ENCODE data around the gene TRABD2A. TPM values are rescaled to one million over a fixed set of nuclear protein-coding genes. Genes with fewer than 3 reads are reported as not detected.
A peak's percentile ranks its signal among the peaks of the same experiment; 100 is the strongest.
"Not testable (repeated sequence)": the region's sequence is repeated elsewhere in the genome, so short reads cannot be mapped to it uniquely, and the experiment has no call there.

The TRABD2A gene
- polyA plus RNA-seq, 3 donors, result 0.30 to 0.51 (median 0.46) TPM

- no peak for DNase-seq (ENCODE audit: low read depth in 3 of 3, low spot score in 2 of 3)
Measured at GRCh38 chr2:84882414-84882738, 1.5 kb upstream of the TRABD2A start.

DNA sequence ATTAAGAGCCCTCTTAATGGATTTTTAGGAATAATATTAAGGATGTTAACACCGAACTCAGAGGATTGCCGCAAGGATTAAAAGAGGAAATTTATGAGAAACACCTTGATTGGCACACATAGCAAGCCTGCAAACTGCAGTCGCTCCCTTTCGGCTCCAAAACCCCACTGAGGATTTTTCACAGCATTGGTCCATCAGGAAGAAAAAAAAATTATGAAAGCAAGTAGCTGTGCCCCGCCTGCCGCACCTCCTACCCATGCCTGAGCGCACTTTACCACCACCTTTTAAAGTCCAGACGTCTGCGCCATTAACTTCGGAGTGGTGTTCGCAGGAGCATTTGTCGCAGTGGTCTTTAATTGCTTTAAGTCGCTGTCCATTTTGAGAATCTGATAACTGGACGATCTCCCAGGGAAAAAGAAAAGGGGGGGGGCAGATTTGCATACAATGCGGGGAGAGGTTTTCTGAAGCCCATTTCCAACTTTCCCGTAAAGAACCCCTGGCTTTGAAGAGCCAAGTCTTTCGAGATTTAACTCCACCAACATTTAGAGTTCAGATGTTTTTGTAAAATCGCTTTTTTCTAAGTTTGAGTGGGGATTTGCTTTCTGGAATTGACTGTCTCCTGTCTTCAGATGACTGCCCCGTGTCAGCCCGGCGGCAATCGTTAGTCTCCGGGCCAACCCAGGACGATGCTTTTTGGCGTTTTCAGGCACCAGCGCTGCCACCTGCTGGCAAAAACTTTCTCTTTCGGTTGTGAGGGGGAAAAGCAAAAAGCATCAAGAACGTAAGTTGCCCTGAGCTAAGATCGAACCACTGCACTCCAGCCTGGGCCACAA, 913 bp upstream of the TRABD2A start:
- peak in 1 of 3 donors; percentile 76 for DNase-seq (ENCODE audit: low read depth in 3 of 3, low spot score in 2 of 3)

- DNase-seq (ENCODE audit: low read depth in 3 of 3, low spot score in 2 of 3), result no peak
Measured at GRCh38 chr2:84880395-84880644, 564 bp downstream of the TRABD2A start.

GRCh38 chr2:84879584-84880394, 1.1 kb downstream of the TRABD2A start:
- no peak for DNase-seq (ENCODE audit: low read depth in 3 of 3, low spot score in 2 of 3)

DNA sequence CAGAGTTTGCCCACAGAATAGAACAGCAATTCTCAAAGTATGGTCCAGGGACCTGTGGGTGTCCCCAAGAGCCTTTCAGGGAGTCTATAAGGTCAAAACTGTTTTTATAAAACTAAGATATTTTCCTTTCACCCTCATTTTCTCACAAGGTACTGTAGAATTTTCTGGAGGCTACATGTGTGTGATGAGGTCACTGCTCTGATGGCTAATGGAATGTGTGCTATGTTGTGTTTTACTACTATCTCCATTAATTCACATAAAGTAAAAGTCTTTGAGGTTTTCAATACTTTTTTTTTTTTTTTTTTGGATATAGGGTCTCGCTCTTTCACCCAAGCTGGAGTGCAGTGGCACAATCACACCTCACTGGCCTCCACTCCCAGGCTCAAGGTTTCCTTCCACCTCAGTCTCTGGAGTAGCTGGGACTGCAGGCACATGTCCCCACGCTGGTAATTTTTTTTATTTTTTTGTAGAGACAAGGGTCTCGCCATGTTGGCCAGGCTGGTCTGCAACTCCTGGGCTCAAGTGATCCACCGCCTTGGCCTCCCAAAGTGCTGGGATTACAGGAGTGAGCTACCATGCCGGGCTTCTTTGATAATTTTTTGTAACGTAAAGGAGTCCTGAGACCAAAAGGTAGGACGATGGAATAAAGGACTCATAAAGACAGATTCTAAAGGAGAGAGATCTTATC, 1.8 kb downstream of the TRABD2A start:
- DNase-seq (ENCODE audit: low read depth in 3 of 3, low spot score in 2 of 3), result no peak

DNA sequence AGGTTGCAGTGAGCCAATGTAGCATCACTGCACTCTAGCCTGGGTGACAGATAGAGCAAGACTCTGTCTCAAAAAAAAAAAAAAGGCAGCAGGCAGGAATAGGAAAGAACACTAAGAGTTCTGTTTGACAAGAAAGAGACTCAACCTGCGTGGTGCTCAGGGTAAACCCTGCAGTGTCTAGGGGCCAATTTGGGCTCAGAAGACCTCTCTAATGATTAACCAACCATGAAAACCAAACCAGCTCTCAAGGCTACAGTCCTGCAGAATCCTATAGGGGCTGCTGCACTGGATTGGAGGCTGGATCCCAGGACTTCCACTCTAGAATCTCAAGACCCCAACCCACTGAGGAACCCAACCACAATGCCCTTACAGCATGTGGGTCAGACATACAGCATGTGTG, 2.4 kb downstream of the TRABD2A start:
- no peak for DNase-seq (ENCODE audit: low read depth in 3 of 3, low spot score in 2 of 3)

DNA sequence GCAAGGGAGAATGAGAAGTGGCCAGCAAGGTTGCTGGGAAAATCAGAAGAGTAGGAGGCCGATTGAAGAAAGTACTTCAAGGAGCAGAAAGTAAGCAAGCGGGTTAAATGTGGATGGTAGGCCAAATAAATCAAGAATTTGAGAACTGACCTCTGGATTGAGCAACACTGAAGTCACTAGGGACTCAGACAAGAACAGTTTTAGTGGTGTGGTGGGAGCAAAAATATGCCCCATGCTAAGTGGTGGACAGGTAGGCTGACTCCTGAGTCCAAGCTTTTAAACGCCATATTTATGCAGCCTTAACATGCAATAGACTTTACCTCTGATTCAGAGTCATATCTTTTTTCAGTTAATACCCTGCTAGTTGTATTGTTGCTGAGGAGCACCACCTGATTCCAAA, 4.5 kb downstream of the TRABD2A start:
- DNase-seq (ENCODE audit: low read depth in 3 of 3, low spot score in 2 of 3), result no peak

GRCh38 chr2:84875619-84876018, 5.3 kb downstream of the TRABD2A start:
- not testable (repeated sequence) for DNase-seq (ENCODE audit: low read depth in 3 of 3, low spot score in 2 of 3)

DNA sequence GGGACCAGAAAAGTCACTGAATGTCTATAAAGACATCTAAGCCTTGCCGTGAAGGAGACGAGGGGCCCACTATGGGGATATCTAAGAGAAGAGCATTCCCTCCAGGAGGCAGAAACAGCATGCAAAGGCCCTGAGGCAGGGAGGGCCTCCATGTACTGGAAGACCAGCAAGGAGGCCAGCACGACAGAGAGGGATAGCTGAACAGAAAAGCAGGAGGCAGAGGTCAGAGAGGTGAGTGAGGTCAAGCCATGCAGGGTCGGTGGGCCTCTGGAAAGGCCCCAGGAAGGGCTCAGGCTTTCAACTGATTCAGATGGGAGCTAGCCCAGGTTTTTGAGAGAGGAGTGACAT, 5.7 kb downstream of the TRABD2A start:
- DNase-seq (ENCODE audit: low read depth in 3 of 3, low spot score in 2 of 3), result no peak

DNA sequence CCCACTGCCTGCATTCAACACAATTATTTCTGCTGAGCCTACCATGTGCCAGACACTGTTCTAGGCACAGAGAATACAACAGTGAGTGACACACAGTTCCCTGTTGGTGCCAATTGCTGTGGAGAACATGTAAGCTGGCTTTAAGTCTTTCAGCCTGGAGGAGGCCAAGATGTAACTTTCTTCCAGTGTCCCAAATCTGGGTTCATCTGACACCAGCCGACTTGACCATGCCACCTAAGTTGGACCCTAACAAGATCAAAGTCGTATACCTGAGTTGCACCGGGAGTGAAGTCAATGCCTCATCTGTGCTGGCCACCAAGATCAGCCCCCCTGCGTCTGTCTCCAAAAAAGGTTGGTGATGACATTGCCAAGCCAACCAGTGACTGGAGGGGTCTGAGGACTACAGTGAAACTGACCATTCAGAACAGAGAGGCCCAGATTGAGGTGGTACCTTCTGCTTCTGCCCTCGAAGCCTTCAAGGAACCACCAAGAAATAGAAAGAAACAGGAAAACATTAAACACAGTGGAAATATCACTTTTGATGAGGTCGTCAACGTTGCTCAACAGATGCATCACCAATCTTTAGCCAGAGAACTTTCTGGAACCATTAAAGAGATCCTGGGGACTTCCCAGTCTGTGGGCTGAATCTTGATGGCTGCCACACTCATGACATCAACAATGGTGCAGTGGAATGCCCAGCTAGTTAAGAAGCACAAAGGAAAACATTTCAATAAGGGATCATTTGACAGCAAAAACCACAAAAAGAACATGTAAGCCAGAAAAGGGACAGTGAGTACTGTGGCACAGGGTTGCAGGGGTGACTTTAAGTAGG, 6.3 kb downstream of the TRABD2A start:
- no peak for DNase-seq (ENCODE audit: low read depth in 3 of 3, low spot score in 2 of 3)

DNA sequence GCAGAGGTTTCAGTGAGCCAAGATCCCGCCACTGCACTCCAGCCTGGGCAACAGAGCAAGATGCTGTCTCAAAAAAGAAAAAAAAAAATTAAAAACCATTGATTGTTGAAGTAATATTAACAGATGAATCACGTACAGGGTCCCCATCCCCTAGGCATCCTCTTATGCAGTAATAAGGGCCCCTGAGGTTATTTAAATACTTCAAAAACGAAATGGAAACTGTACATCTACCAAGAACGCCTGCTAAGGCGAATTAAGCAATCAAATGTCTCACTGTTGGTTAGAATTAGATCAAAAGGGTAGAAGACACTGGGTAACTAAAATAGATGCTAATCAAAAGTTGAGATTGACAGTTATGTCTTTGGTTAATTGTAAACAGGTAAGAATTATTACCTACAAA, 7.5 kb downstream of the TRABD2A start:
- no peak for DNase-seq (ENCODE audit: low read depth in 3 of 3, low spot score in 2 of 3)

DNA sequence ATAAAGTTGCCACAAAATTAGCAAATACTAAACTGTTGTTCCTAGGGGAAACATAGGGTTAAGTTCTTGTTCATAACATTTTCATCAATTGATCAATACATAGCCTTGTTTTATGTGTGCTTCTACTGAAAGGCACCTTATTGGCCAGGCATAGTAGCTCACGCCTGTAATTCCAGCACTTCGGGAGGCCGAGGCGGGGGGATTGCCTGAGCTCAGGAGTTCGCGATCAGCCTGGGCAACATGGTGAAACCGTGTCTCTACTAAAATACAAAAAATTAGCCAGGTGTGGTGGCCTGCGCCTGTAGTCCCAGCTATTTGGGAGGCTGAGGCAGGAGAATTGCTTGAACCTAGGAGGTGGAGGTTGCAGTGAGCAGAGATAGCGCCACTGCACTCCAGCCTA, 8.2 kb downstream of the TRABD2A start:
- DNase-seq (ENCODE audit: low read depth in 3 of 3, low spot score in 2 of 3), result not testable (repeated sequence)

DNA sequence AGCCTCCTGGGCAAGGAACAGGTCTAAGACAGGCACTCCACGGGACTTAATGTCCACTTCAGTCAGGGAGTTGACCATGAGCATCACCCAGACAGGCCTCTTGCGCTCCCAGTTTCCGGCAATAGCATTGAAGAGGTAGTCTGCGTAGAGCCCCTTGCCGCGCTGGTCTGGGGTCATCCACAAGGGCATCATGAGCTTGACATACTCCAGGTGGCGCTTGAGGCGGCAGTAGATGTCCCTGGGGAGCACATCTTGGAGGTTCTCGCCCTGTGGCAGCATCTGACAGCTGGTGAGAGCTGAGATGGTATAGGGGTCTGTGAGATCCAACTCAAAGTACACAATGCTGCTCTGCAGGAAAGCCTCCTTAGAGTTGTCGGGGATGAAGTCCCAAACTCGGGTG, 10.6 kb downstream of the TRABD2A start:
- no peak for DNase-seq (ENCODE audit: low read depth in 3 of 3, low spot score in 2 of 3)

- DNase-seq (ENCODE audit: low read depth in 3 of 3, low spot score in 2 of 3), result not testable (repeated sequence)
Measured at GRCh38 chr2:84868327-84868726, 12.6 kb downstream of the TRABD2A start.

DNA sequence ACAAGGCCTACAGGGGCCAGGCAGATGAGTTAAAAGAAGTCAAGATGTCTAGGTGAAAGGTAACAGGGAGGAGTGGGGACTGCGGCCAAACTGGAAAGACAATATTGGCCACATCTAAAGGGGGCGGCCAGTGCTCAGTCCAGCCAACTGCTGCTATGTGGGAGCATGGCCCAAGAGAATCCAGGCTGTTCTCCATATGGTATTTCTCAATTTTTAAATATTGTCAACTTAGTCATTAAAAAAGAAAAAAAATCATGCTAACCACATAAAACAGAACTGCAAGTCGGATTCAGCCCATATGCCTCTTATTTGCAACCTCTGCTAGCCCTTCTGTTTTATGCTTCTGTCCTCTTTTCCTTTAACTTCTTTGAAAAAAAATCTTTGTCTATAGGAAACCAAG, 14.8 kb downstream of the TRABD2A start:
- no peak for DNase-seq (ENCODE audit: low read depth in 3 of 3, low spot score in 2 of 3)

DNA sequence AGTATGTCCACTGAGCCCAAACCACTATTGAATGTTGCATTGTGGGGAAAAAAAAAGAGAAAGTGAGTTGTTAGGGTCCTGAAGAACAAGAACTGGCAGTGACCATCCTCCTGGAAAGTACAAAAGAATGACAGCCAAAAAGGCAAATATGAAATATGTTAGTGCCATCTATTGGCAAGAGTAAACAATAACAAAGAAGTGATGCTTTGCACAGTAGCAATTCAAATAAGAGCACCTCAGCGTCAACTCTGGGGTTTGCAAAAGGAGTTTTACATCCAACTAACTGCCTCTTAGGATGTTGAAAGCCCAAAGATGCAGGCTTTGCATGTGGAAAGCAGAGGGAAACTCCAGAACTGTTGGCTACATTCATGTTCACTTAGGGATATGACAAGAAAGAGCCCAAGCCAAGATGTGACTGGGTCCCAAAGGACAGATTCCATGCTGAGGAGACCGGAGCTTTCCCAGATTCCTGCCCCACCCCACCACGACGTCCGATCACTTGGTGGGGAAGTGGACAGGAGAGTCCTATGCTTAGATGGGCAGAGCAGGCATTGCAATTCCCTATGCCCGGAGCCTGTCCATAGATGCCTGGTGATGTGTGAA, 15.6 kb downstream of the TRABD2A start:
- no peak for DNase-seq (ENCODE audit: low read depth in 3 of 3, low spot score in 2 of 3)

- no peak for DNase-seq (ENCODE audit: low read depth in 3 of 3, low spot score in 2 of 3)
Measured at GRCh38 chr2:84862006-84862405, 18.9 kb downstream of the TRABD2A start.

- no peak for DNase-seq (ENCODE audit: low read depth in 3 of 3, low spot score in 2 of 3)
Measured at GRCh38 chr2:84861539-84861938, 19.3 kb downstream of the TRABD2A start.

GRCh38 chr2:84858937-84859336, 21.9 kb downstream of the TRABD2A start:
- DNase-seq (ENCODE audit: low read depth in 3 of 3, low spot score in 2 of 3), result no peak

DNA sequence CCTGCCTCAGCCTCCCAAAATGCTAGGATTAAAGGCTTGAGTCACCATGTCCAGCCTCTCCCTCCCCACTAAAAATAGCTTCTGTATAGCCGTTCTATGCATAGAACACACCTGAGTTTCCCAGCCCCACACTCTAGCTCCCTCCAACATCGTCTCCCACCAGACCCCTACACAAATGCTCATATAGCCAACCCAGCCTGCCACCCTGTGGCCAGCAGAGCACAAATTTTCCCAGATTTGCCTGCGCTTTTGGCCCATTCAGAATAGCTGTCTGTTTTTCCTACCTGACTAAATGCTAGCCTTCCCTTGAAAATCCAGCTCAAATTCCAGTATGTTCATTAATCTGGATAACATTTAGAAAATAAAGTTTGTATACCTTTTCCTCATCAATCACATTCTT, 22.8 kb downstream of the TRABD2A start:
- DNase-seq (ENCODE audit: low read depth in 3 of 3, low spot score in 2 of 3), result no peak

- no peak for DNase-seq (ENCODE audit: low read depth in 3 of 3, low spot score in 2 of 3)
Measured at GRCh38 chr2:84857566-84857965, 23.3 kb downstream of the TRABD2A start.
